Measurements from ENCODE around the gene LAT. TPM values are rescaled to one million over a fixed set of nuclear protein-coding genes. Genes with fewer than 3 reads are reported as not detected.

The LAT gene
- total and polyA plus RNA-seq, 2 of the 4 experiments (the other 2 are of a cell fraction) = 0.18 to 7.4 TPM

DNA sequence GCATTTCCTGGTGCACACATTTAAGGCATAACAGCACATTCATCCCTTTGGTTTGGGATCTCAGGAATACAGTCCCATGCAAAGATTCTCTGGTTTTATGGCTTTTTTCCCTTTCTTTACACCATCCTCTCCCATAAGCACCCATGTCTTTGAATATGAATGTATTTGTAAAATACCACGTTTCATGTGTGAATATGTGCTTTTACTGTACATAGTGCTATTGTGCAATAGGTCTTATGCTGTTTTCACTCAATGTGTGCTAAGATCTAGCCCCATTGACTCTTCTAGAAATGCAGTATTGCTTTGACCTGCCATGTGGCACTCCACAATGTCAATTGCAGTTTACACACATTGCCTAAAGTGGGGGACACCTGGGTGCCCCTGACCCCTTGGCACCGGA lies 20.4 kb upstream of the LAT start:
- Histone ChIP-seq H3K18ac (ENCODE audit: low read depth, low read length) (no peak overlapping the region), H3K9me1 (ENCODE audit: insufficient read depth, low read length) (no peaks in the 10 kb centered on the region), H2BK20ac (ENCODE audit: low read depth, low read length) (no peak overlapping the region), H2AK5ac (ENCODE audit: low read depth, low read length) (no peak overlapping the region), H3K4me2 (ENCODE audit: low read depth, low read length) (no peak overlapping the region), H2BK15ac (ENCODE audit: low read depth, low read length) (no peak overlapping the region), H3K9ac (ENCODE audit: low read depth, low read length) (no peak overlapping the region), H3K27ac (ENCODE audit: insufficient read depth, low read length) (no peak overlapping the region), H3K4ac (ENCODE audit: low read depth, low read length) (no peak overlapping the region), H4K5ac (ENCODE audit: low read depth, low read length) (no peak overlapping the region), H3K14ac (replicated peaks; ENCODE audit: low read depth, low read length) (no peak overlapping the region), H2AFZ (replicated peaks; ENCODE audit: low read length, poor library complexity) (no peak overlapping the region), H2BK5ac (ENCODE audit: low read depth, low read length, poor library complexity, severe bottlenecking) (no peak overlapping the region), H3K79me1 (ENCODE audit: low read depth in 1 of 2, low read length in 2 of 2) (peaks cover 5 to 7% of the 10 kb centered on the region in 2 experiments; a peak in 3 of 4 replicates), H3K36me3 (ENCODE audit: control insufficient read depth, insufficient read depth, low read length) (peaks cover 32% of the 10 kb centered on the region), H4K8ac (ENCODE audit: low read depth in 2 of 2, low read length in 2 of 2) (no peak overlapping the region), H3K56ac (ENCODE audit: extremely low read depth, insufficient read depth, low read length) (no peak overlapping the region), H2AK9ac (replicated peaks; ENCODE audit: low read depth, low read length, poor library complexity) (no peak overlapping the region), H2BK120ac (ENCODE audit: low read depth, low read length) (no peak overlapping the region), H3K9me3 (ENCODE audit: control insufficient read depth, insufficient read depth, low read length) (no peaks in the 10 kb centered on the region), H3K27me3 (ENCODE audit: control insufficient read depth, insufficient read depth, low read length) (no peaks in the 10 kb centered on the region), H4K91ac (ENCODE audit: insufficient read depth, low read depth, low read length) (no peak overlapping the region), H3K4me1 (ENCODE audit: control insufficient read depth, insufficient read depth, low read length) (no peaks in the 10 kb centered on the region), H3K23ac (ENCODE audit: low read depth, low read length) (no peak overlapping the region), H3K4me3 (ENCODE audit: insufficient read depth, low read depth, low read length) (no peak overlapping the region), H4K20me1 (ENCODE audit: insufficient read depth, low read length) (no peaks in the 10 kb centered on the region; the same call in 1 of the 2 replicates)
- no peak for DNase-seq
- dilution Hi-C loops (cut with HindIII; ENCODE audit: low sequenced_read_pairs, unreplicated experiment) = no loop called here
- in situ Hi-C loops (cut with MboI; ENCODE audit: low sequenced_read_pairs) = loop anchor here (25.0 kb wide), 1 partner anchor 298 kb away; no protein-coding TSS in a partner anchor
- CTCF ChIA-PET = no interaction called here
- intact Hi-C loops (cut with micrococcal nuclease) = no loop called here
- no peak for ATAC-seq (ENCODE audit: low read depth)
- peak; percentile 90 for TF ChIP-seq CEBPB (IDR thresholded peaks at IDR 0.05; ENCODE audit: low read depth, low read length)
- no peak for TF ChIP-seq MAFK (IDR thresholded peaks at IDR 0.05; ENCODE audit: low read depth, low read length)
- POLR2A ChIA-PET (ENCODE audit: unreplicated experiment) = no interaction called here
- 100% methylated on average over 1 of the region's 2 CpGs; no CpG with 5 or more reads in 1 of the 2 experiments for WGBS, 2 experiments (ENCODE audit: extremely low coverage in 2 of 2, insufficient read length in 1 of 2)
- BruUV-seq (replicated peaks) = no TSS peak
